Measurements from ENCODE around the gene STAM. TPM values are rescaled to one million over a fixed set of nuclear protein-coding genes. Genes with fewer than 3 reads are reported as not detected.

Gene STAM
- total RNA-seq, 1 donor from 2014 or later, result 29.6 TPM

- no peaks in the 10 kb centered on the region for H3K27me3 ChIP-seq (ENCODE audit: control insufficient read depth, insufficient read depth, low read length)
- H3K4me3 ChIP-seq (ENCODE audit: low read depth, low read length), result no peak overlapping the region
These were observed 90.6 kb downstream of the STAM start for GRCh38 chr10:17734432-17735080.

GRCh38 chr10:17735166-17735941, 91.4 kb downstream of the STAM start:
- no peaks in the 10 kb centered on the region for H3K36me3 ChIP-seq (ENCODE audit: control insufficient read depth, insufficient read depth, low read length)
- H3K4me3 ChIP-seq (ENCODE audit: low read depth, low read length), result no peak overlapping the region
- TF ChIP-seq CTCF (IDR thresholded peaks at IDR 0.05; ENCODE audit: insufficient read depth, low read length, poor library complexity, severe bottlenecking), result no peak
- H3K27me3 ChIP-seq (ENCODE audit: control insufficient read depth, insufficient read depth, low read length), result no peaks in the 10 kb centered on the region
- no peak for DNase-seq (ENCODE audit: low read depth)

More at GRCh38 chr10:17734432-17735080, 90.6 kb downstream of the STAM start:
- TF ChIP-seq CTCF (IDR thresholded peaks at IDR 0.05; ENCODE audit: insufficient read depth, low read length, poor library complexity, severe bottlenecking), result no peak
- no peaks in the 10 kb centered on the region for H3K36me3 ChIP-seq (ENCODE audit: control insufficient read depth, insufficient read depth, low read length)
- DNase-seq (ENCODE audit: low read depth), result no peak

GRCh38 chr10:17736223-17736622, 92.3 kb downstream of the STAM start:
- Histone ChIP-seq H3K4me3 (ENCODE audit: low read depth, low read length) (no peak overlapping the region), H3K27me3 (ENCODE audit: control insufficient read depth, insufficient read depth, low read length) (no peaks in the 10 kb centered on the region), H3K36me3 (ENCODE audit: control insufficient read depth, insufficient read depth, low read length) (no peaks in the 10 kb centered on the region)
- no peak for DNase-seq (ENCODE audit: low read depth)
- TF ChIP-seq CTCF (IDR thresholded peaks at IDR 0.05; ENCODE audit: insufficient read depth, low read length, poor library complexity, severe bottlenecking), result no peak

GRCh38 chr10:17737027-17737965, 93.3 kb downstream of the STAM start:
- no peak for DNase-seq (ENCODE audit: low read depth)

GRCh38 chr10:17740668-17741067, 96.7 kb downstream of the STAM start:
- no peak for DNase-seq (ENCODE audit: low read depth)
- no peak for TF ChIP-seq CTCF (IDR thresholded peaks at IDR 0.05; ENCODE audit: insufficient read depth, low read length, poor library complexity, severe bottlenecking)
- no peaks in the 10 kb centered on the region for H3K27me3 ChIP-seq (ENCODE audit: control insufficient read depth, insufficient read depth, low read length)
- H3K4me3 ChIP-seq (ENCODE audit: low read depth, low read length), result no peak overlapping the region
- no peaks in the 10 kb centered on the region for H3K36me3 ChIP-seq (ENCODE audit: control insufficient read depth, insufficient read depth, low read length)

More at GRCh38 chr10:17737027-17737965, 93.3 kb downstream of the STAM start:
- Histone ChIP-seq H3K4me3 (ENCODE audit: low read depth, low read length) (no peak overlapping the region), H3K36me3 (ENCODE audit: control insufficient read depth, insufficient read depth, low read length) (no peaks in the 10 kb centered on the region), H3K27me3 (ENCODE audit: control insufficient read depth, insufficient read depth, low read length) (no peaks in the 10 kb centered on the region)
- peak; percentile 56 for TF ChIP-seq CTCF (IDR thresholded peaks at IDR 0.05; ENCODE audit: insufficient read depth, low read length, poor library complexity, severe bottlenecking)
